Gastroesophageal sphincter (tissue), 4 donors: Measurements from ENCODE around the gene GAREM1. TPM values are rescaled to one million over a fixed set of nuclear protein-coding genes. Genes with fewer than 3 reads are reported as not detected.
"Not testable (repeated sequence)": the region's sequence is repeated elsewhere in the genome, so short reads cannot be mapped to it uniquely, and the experiment has no call there.

Experiments
- ATAC-seq: fragments of 150-250 bp; one replicate; pipeline ENCODE4 v1.9.1; 2016; ENCODE audit warnings: mild to moderate bottlenecking, moderate library complexity
- H3K27ac ChIP-seq, 4 donors: fragments of 200-600 bp; sonication (generic) in 3 of 4; 1 replicate in 3 of 4; 2 replicates in 1 of 4; pipeline ENCODE4 v1.5.1; 2016 to 2019
- H3K27me3 ChIP-seq: fragments of 200-600 bp; sonication (generic); one replicate; pipeline ENCODE4 v1.5.1; 2019
- H3K36me3 ChIP-seq, 2 donors: fragments of 200-600 bp; sonication (generic); one replicate each; pipeline ENCODE4 v1.5.1; 2019; ENCODE audit warnings: control low read depth in 1 of 2
- H3K4me1 ChIP-seq, 3 donors: fragments of 200-600 bp; sonication (generic); 1 replicate in 2 of 3; 2 replicates in 1 of 3; pipeline ENCODE4 v1.5.1; 2016 to 2019; ENCODE audit warnings: control low read depth in 2 of 3
- H3K4me3 ChIP-seq, 2 donors: fragments of 200-600 bp; sonication (generic); one replicate each; pipeline ENCODE4 v1.5.1; 2019; ENCODE audit warnings: mild to moderate bottlenecking in 1 of 2, moderate library complexity in 1 of 2
- H3K9me3 ChIP-seq, 3 donors: fragments of 200-600 bp; sonication (generic); one replicate each; pipeline ENCODE4 v1.5.1; 2017 to 2019; ENCODE audit warnings: control low read depth in 2 of 3
- EP300 ChIP-seq: sonication (generic); formaldehyde crosslinking; IDR thresholded peaks from one replicate; pipeline ENCODE4 v1.6.1; 2017; ENCODE audit warnings: antibody characterized with exemption, mild to moderate bottlenecking
- POLR2A ChIP-seq, 2 donors: fragments of 450-650 bp; IDR thresholded peaks; one replicate each; pipeline ENCODE4 v1.6.1; 2017; ENCODE audit warnings: antibody characterized with exemption in 2 of 2, mild to moderate bottlenecking in 2 of 2, moderate library complexity in 1 of 2
- POLR2AphosphoS5 ChIP-seq: sonication (generic); formaldehyde crosslinking; IDR thresholded peaks from one replicate; pipeline ENCODE4 v1.6.1; 2017; ENCODE audit warnings: antibody characterized with exemption
- WGBS, 2 donors: methylation state at CpG; one replicate each; pipeline ENCODE4 v1.1.5; 2018; ENCODE audit warnings: low coverage in 1 of 2; 5-methylcytosine and 5-hydroxymethylcytosine counted together
- total RNA-seq, 4 donors: library from RNA; depleted of rRNA; stranded (reverse); fragments of >200 nt; gene quantifications; one replicate each; pipeline ENCODE4 v1.1.0, GENCODE V29; 2016
- TF ChIP-seq, protein P1 (sequence below), 4 experiments: fragments of 200-600 bp in 2 of 4; fragments of 450-650 bp in 2 of 4; sonication (generic) in 1 of 4; IDR thresholded peaks; one replicate each; pipeline ENCODE4 v1.5.1; 2017 to 2019; ENCODE audit warnings: antibody characterized with exemption in 4 of 4, mild to moderate bottlenecking in 2 of 4, moderate library complexity in 2 of 4

Gene GAREM1
- 10 to 100 TPM in 3 of 4 donors, 1 to 10 TPM in 1; 8.2 to 16.6 (median 12.3) TPM for total RNA-seq

DNA sequence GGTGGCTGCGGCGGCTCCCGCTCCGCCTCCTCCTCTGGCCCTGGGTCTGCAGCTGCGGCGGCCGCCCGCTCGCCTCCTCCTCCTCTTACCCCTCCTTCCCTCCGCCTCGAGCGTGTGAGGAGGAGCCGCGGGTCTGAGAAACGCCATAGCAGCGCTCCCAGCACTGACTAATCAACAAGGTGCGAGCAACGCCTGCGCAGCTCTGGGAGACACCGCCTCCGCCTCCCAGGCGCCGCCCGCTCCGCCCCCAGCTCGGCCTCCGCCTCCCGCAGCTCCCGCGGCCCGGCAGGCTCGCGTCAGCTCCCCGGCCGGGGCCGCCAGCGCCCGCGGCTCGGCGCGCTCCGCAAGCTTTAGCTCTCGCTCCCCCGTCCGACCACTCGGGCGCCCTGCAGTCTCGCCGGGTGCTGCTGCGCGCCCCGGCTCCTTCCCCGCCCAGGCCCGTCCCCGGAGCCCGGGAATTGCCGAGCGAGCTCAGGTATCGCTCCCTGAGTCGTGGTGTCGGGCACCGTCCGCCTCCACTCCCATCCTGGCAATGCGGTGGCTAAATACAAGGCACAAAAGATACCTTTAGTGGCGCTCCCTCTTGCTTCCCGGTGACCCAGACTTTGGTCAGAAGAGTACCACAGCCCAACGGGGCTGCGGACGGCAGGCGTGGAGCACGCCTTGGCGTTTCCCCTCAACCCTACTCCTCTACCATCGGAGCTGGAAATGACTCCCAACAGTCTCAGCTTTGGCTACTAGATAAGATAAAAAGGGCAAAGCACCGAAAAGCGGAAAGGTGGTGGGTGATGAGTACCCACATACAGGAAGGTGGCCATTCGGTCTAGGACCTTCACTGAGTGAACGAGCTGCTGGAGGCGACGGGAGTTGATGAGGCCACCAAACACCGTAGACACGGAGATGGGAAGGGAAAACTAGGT lies at the start of gene GAREM1:
TSS of gene GAREM1 (minus strand) at position 169 of the 920 bp plus-strand sequence. CDS start 454 bp downstream, outside the sequence.
- 0 to 3% methylated on average over 6 to 19 of the region's 82 CpGs for whole genome bisulfite sequencing, 2 donors
- Histone ChIP-seq H3K9me3 (no peaks in the 10 kb centered on the region), H3K4me1 (peaks cover 0 to 40% (median 3%) of the 10 kb centered on the region in 3 donors)

GRCh38 chr18:32511147-32511546 lies 40.5 kb upstream of the GAREM1 start:
- ATAC-seq, result no peak
- no peaks in the 10 kb centered on the region for H3K27me3 ChIP-seq
- 89 to 92% methylated on average over 4 to 7 of the region's 7 CpGs for WGBS, 2 donors
- H3K4me3 ChIP-seq, result no peak overlapping the region
- H3K4me1 ChIP-seq, result no peaks in the 10 kb centered on the region
- TF ChIP-seq POLR2A (IDR thresholded peaks at IDR 0.05), result no peak
- TF ChIP-seq EP300, result no peak
- TF ChIP-seq POLR2AphosphoS5, result no peak
- TF ChIP-seq, protein P1, sequence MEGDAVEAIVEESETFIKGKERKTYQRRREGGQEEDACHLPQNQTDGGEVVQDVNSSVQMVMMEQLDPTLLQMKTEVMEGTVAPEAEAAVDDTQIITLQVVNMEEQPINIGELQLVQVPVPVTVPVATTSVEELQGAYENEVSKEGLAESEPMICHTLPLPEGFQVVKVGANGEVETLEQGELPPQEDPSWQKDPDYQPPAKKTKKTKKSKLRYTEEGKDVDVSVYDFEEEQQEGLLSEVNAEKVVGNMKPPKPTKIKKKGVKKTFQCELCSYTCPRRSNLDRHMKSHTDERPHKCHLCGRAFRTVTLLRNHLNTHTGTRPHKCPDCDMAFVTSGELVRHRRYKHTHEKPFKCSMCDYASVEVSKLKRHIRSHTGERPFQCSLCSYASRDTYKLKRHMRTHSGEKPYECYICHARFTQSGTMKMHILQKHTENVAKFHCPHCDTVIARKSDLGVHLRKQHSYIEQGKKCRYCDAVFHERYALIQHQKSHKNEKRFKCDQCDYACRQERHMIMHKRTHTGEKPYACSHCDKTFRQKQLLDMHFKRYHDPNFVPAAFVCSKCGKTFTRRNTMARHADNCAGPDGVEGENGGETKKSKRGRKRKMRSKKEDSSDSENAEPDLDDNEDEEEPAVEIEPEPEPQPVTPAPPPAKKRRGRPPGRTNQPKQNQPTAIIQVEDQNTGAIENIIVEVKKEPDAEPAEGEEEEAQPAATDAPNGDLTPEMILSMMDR (IDR thresholded peaks at IDR 0.05), result no peak
- H3K27ac ChIP-seq, result no peak overlapping the region
- no peaks in the 10 kb centered on the region for H3K9me3 ChIP-seq
- H3K36me3 ChIP-seq, result no peaks in the 10 kb centered on the region

More for the DNA sequence above, at the start of gene GAREM1:
- TF ChIP-seq EP300 (no peak), POLR2AphosphoS5 (peak; percentile 94), POLR2A (IDR thresholded peaks at IDR 0.05) (peak; percentile 85 to 87)
- TF ChIP-seq, protein P1 (IDR thresholded peaks at IDR 0.05), result peak; percentile 30 to 93 (median 88)
- Histone ChIP-seq H3K36me3 (no peaks in the 10 kb centered on the region), H3K4me3 (peak within 1 kb of the TSS; percentile 86 to 87), H3K27me3 (no peaks in the 10 kb centered on the region), H3K27ac (peak within 1 kb of the TSS; percentile 65 to 96 (median 92))
- ATAC-seq, result peak; percentile 97

- no peaks in the 10 kb centered on the region for H3K27me3 ChIP-seq
- ATAC-seq, result no peak
- no peak overlapping the region for H3K27ac ChIP-seq
- H3K36me3 ChIP-seq, result no peaks in the 10 kb centered on the region
- WGBS, 2 donors, result 85 to 90% methylated on average over 3 of the region's 3 CpGs
- no peaks in the 10 kb centered on the region for H3K9me3 ChIP-seq
- TF ChIP-seq POLR2AphosphoS5 (no peak), POLR2A (IDR thresholded peaks at IDR 0.05) (no peak), EP300 (no peak)
- TF ChIP-seq, protein P1 (IDR thresholded peaks at IDR 0.05), result no peak
- H3K4me3 ChIP-seq, result no peak overlapping the region
- H3K4me1 ChIP-seq, result no peaks in the 10 kb centered on the region
Observed at GRCh38 chr18:32509111-32509510, 38.4 kb upstream of the GAREM1 start.

DNA sequence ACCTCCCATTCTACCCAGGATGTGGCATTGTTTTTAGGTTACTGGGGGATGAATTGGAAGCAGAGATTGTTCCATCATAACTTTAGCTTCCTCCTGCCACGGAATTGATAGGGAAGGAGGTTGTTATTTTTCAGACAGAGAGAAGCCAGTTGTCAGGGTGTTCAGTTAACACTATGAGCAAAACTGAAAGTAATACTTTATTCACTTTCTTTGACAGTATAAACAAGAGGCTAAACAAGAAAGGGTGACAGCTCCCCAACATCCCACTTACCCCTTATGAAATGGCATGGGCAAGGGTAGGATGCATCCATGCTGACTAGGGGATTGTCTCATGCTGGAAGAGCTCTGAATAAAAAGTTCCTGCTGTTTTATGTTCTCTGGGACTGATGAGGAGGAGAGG lies 36.4 kb upstream of the GAREM1 start:
- Histone ChIP-seq H3K27me3 (no peaks in the 10 kb centered on the region), H3K4me1 (no peaks in the 10 kb centered on the region), H3K9me3 (no peaks in the 10 kb centered on the region), H3K36me3 (no peaks in the 10 kb centered on the region), H3K4me3 (no peak overlapping the region), H3K27ac (no peak overlapping the region)
- ATAC-seq, result no peak
- TF ChIP-seq EP300 (no peak), POLR2AphosphoS5 (no peak), POLR2A (IDR thresholded peaks at IDR 0.05) (no peak)
- TF ChIP-seq, protein P1 (IDR thresholded peaks at IDR 0.05), result no peak
- WGBS, 2 donors, result 47 to 80% methylated on average over 1 of the region's 1 CpG

- ATAC-seq, result no peak
- 95 to 100% methylated on average over 2 to 3 of the region's 4 CpGs for WGBS, 2 donors
- TF ChIP-seq, protein P1 (IDR thresholded peaks at IDR 0.05), result no peak
- TF ChIP-seq EP300 (no peak), POLR2AphosphoS5 (no peak), POLR2A (IDR thresholded peaks at IDR 0.05) (no peak)
Observed at GRCh38 chr18:32502014-32502413, 31.3 kb upstream of the GAREM1 start.

GRCh38 chr18:32501242-32501641 lies 30.6 kb upstream of the GAREM1 start:
- not testable (repeated sequence) for H3K27ac ChIP-seq, H3K4me3 ChIP-seq, ATAC-seq, H3K27me3 ChIP-seq, H3K36me3 ChIP-seq, H3K4me1 ChIP-seq, H3K9me3 ChIP-seq
- WGBS, 2 donors, result 60% methylated on average over 1 of the region's 2 CpGs; no CpG with 5 or more reads in 1 of the 2 donors

More at GRCh38 chr18:32502014-32502413, 31.3 kb upstream of the GAREM1 start:
- no peaks in the 10 kb centered on the region for H3K4me1 ChIP-seq
- H3K4me3 ChIP-seq, result no peak overlapping the region
- H3K36me3 ChIP-seq, result no peaks in the 10 kb centered on the region
- H3K27ac ChIP-seq, result no peak overlapping the region
- peaks cover 0 to 5% (median 0%) of the 10 kb centered on the region in 3 donors for H3K9me3 ChIP-seq
- H3K27me3 ChIP-seq, result no peaks in the 10 kb centered on the region
